ENCODE results near the gene MYBPC2.

The MYBPC2 gene

DNA sequence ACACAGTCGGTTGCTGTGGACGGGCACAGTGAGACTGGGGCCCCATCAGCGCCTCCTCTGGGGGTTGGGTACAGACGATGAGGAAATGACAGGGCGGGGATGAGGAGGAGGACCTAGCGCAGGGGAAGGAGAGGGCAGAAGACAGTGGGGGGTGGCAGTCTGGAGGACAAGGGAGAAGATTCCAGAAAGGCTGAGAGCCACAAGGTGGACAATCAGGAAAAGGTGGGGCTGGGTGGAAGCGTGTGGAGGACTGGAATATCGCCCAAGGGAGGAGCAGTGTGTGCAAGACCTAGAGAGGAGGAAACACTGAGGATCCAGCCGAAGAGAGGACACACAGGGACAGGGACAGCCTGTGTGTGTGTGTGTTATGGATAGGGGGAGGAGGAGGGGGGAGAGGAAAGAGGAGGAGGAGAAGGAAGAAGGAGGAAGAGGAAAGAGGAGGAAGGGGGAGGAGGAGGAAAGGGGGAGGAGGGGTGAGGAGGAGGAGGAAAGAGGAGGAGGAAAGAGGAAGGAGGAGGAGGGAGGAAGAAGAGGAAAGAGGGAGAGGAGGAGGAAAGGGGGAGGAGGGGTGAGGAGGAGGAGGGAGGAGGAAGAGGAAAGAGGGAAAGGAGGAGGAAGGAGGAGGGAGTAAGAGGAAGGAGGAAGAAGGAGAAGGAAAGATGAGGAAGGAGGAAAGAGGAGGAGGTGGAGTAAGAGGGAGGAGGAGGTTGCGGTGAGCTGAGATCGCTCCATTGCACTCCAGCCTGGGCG, 59.8 kb downstream of the MYBPC2 start:
- Histone ChIP-seq H3K9me3 (ENCODE audit: control insufficient read depth, low read depth, low read length) (no peaks in the 10 kb centered on the region), H3K27me3 (ENCODE audit: control insufficient read depth, insufficient read depth, low read length) (peaks cover 93% of the 10 kb centered on the region), H3K4me1 (ENCODE audit: control insufficient read depth, low read depth, low read length) (no peaks in the 10 kb centered on the region), H3K36me3 (ENCODE audit: control insufficient read depth, low read depth, low read length) (no peaks in the 10 kb centered on the region), H3K27ac (ENCODE audit: low read length) (no peak overlapping the region), H3K4me3 (ENCODE audit: low read length) (no peak overlapping the region), H3K9ac (ENCODE audit: low read length) (no peak overlapping the region)

GRCh38 chr19:50493171-50493570, 60.5 kb downstream of the MYBPC2 start:
- no peaks in the 10 kb centered on the region for H3K36me3 ChIP-seq (ENCODE audit: control insufficient read depth, low read depth, low read length)
- no peak overlapping the region for H3K4me3 ChIP-seq (ENCODE audit: low read length)
- H3K27me3 ChIP-seq (ENCODE audit: control insufficient read depth, insufficient read depth, low read length) = peaks cover 93% of the 10 kb centered on the region
- no peak overlapping the region for H3K9ac ChIP-seq (ENCODE audit: low read length)
- no peak overlapping the region for H3K27ac ChIP-seq (ENCODE audit: low read length)
- no peaks in the 10 kb centered on the region for H3K9me3 ChIP-seq (ENCODE audit: control insufficient read depth, low read depth, low read length)
- no peaks in the 10 kb centered on the region for H3K4me1 ChIP-seq (ENCODE audit: control insufficient read depth, low read depth, low read length)

DNA sequence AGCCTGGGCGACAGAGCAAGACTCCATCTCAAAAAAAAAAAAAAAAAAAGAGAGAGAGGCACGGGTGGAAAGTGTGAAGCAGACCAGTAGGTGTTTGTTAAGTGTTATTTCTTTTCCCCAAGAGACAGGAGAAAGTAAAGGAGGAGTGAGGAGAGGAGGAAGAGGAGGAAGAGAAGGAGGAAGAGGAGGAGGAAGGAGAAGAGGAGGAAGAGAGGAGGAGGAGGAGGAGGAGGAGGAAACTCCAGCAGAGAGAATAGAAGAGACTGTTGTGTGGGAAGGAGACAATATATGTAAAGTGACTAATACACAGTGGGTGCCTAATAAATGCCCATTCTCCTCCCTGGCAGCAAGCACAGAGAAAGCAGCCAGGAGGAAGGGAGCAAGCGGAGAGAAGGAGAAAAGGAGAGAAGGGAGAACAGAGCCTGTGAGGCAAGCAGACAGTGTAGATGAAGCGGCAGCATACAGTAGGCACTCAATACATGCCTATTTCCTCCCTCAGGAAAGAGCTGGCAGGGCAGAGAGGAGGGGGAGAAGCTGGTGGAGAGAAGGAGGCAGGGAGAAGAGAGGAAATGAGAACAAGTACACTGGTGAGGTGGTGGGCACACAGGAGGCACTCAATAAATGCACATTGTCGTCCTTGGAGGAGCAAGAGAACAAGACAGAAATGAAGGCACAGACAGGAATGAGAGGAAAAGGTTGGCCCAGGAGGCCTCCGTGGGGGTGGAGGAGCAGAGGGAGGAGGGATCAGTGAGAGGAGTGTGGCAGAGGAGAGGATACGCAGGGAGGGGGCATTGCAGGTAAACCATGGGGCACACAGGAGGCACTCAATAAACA, 61.7 kb downstream of the MYBPC2 start:
- Histone ChIP-seq H3K4me1 (ENCODE audit: control insufficient read depth, low read depth, low read length) (no peaks in the 10 kb centered on the region), H3K36me3 (ENCODE audit: control insufficient read depth, low read depth, low read length) (no peaks in the 10 kb centered on the region), H3K9ac (ENCODE audit: low read length) (no peak overlapping the region), H3K4me3 (ENCODE audit: low read length) (no peak overlapping the region), H3K27me3 (ENCODE audit: control insufficient read depth, insufficient read depth, low read length) (peaks cover 93% of the 10 kb centered on the region), H3K27ac (ENCODE audit: low read length) (no peak overlapping the region), H3K9me3 (ENCODE audit: control insufficient read depth, low read depth, low read length) (no peaks in the 10 kb centered on the region)

DNA sequence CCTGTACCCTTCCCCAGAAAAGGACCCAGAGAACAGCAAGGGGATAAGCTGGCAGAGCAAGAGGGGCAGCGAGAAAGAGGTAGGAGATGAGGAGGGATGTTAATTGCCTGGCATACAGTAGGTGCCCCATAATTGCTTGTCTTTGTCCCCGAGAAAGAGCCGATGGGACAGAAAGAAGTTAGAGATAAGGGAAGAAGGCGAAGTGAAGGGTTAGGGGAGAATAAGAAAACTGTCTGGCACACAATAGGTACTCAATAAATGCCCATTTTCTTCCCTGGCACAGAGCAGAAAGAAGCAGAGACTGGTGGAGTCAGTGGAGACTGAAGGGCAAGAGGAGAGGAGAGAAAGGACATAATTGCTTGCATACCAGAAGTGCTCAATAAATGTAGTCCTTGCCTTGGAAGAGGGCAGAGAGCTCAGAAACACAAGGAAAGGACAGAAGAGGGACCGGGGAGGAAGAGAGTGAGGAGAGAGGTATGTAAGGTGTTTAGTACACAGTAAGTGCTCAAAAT, 62.4 kb downstream of the MYBPC2 start:
- Histone ChIP-seq H3K4me1 (ENCODE audit: control insufficient read depth, low read depth, low read length) (no peaks in the 10 kb centered on the region), H3K27me3 (ENCODE audit: control insufficient read depth, insufficient read depth, low read length) (peaks cover 95% of the 10 kb centered on the region), H3K9ac (ENCODE audit: low read length) (no peak overlapping the region), H3K36me3 (ENCODE audit: control insufficient read depth, low read depth, low read length) (no peaks in the 10 kb centered on the region), H3K4me3 (ENCODE audit: low read length) (no peak overlapping the region), H3K9me3 (ENCODE audit: control insufficient read depth, low read depth, low read length) (no peaks in the 10 kb centered on the region), H3K27ac (ENCODE audit: low read length) (no peak overlapping the region)

DNA sequence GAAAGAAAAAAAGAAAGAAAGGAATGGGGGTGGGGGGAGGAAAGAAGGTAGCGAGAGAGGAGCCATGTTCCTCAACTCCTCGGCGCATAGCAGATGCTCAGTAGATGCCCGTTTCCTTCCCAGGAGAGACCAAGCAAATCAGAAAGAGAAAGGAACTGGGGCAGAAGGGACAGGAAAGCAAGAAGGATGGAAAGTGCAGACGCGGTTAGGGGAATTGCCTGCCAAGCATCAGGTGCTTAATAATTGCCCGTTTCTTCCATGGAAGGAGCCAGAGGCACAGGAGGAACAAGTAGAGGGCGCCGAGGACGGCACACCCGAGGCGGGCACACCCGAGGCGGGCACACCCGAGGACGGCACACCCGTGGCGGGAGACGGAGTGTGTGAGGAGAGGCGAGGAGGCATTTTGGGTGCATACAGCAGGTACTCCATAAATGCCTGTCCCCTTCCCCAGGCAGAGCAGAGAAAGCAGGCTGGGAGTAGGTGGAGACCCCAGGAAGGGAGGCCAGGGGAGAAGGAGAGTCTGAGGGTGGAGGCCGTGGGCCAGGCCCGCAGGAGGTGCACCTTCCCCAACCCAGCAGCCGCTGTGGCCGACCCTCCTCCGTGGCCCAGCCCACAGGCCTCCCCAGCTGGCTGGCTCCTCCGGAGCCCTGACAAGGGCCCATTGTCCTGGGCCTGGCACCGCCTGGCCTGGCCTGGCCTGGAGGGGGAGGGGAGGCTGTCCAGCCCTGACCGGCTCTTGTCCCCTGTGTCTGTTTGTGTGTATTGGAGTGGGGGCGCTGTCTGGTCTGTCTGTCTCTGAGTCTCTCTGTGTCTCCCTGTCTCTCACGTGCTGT, 63.7 kb downstream of the MYBPC2 start:
- Histone ChIP-seq H3K9ac (ENCODE audit: low read length) (no peak overlapping the region), H3K4me3 (ENCODE audit: low read length) (no peak overlapping the region)

GRCh38 chr19:50497022-50497405, 64.3 kb downstream of the MYBPC2 start:
- Histone ChIP-seq H3K4me3 (ENCODE audit: low read length) (no peak overlapping the region), H3K36me3 (ENCODE audit: control insufficient read depth, low read depth, low read length) (no peaks in the 10 kb centered on the region), H3K4me1 (ENCODE audit: control insufficient read depth, low read depth, low read length) (peaks cover 3% of the 10 kb centered on the region), H3K27me3 (ENCODE audit: control insufficient read depth, insufficient read depth, low read length) (peaks cover 87% of the 10 kb centered on the region), H3K9ac (ENCODE audit: low read length) (no peak overlapping the region), H3K9me3 (ENCODE audit: control insufficient read depth, low read depth, low read length) (no peaks in the 10 kb centered on the region), H3K27ac (ENCODE audit: low read length) (no peak overlapping the region)

More for the DNA sequence above, 63.7 kb downstream of the MYBPC2 start:
- no peaks in the 10 kb centered on the region for H3K9me3 ChIP-seq (ENCODE audit: control insufficient read depth, low read depth, low read length)
- peaks cover 93% of the 10 kb centered on the region for H3K27me3 ChIP-seq (ENCODE audit: control insufficient read depth, insufficient read depth, low read length)
- H3K27ac ChIP-seq (ENCODE audit: low read length) = no peak overlapping the region
- peaks cover 3% of the 10 kb centered on the region for H3K4me1 ChIP-seq (ENCODE audit: control insufficient read depth, low read depth, low read length)
- no peaks in the 10 kb centered on the region for H3K36me3 ChIP-seq (ENCODE audit: control insufficient read depth, low read depth, low read length)

GRCh38 chr19:50498219-50499056, 65.7 kb downstream of the MYBPC2 start:
- no peak overlapping the region for H3K27ac ChIP-seq (ENCODE audit: low read length)
- H3K9me3 ChIP-seq (ENCODE audit: control insufficient read depth, low read depth, low read length) = no peaks in the 10 kb centered on the region
- H3K9ac ChIP-seq (ENCODE audit: low read length) = no peak overlapping the region
- H3K4me1 ChIP-seq (ENCODE audit: control insufficient read depth, low read depth, low read length) = peaks cover 3% of the 10 kb centered on the region
- no peaks in the 10 kb centered on the region for H3K36me3 ChIP-seq (ENCODE audit: control insufficient read depth, low read depth, low read length)
- H3K4me3 ChIP-seq (ENCODE audit: low read length) = no peak overlapping the region
- peaks cover 73% of the 10 kb centered on the region for H3K27me3 ChIP-seq (ENCODE audit: control insufficient read depth, insufficient read depth, low read length)

GRCh38 chr19:50500060-50500752, 67.5 kb downstream of the MYBPC2 start:
- peaks cover 3% of the 10 kb centered on the region for H3K4me1 ChIP-seq (ENCODE audit: control insufficient read depth, low read depth, low read length)
- no peak overlapping the region for H3K9ac ChIP-seq (ENCODE audit: low read length)
- H3K27me3 ChIP-seq (ENCODE audit: control insufficient read depth, insufficient read depth, low read length) = peaks cover 55% of the 10 kb centered on the region
- H3K36me3 ChIP-seq (ENCODE audit: control insufficient read depth, low read depth, low read length) = no peaks in the 10 kb centered on the region
- no peak overlapping the region for H3K4me3 ChIP-seq (ENCODE audit: low read length)
- no peak overlapping the region for H3K27ac ChIP-seq (ENCODE audit: low read length)
- H3K9me3 ChIP-seq (ENCODE audit: control insufficient read depth, low read depth, low read length) = no peaks in the 10 kb centered on the region

DNA sequence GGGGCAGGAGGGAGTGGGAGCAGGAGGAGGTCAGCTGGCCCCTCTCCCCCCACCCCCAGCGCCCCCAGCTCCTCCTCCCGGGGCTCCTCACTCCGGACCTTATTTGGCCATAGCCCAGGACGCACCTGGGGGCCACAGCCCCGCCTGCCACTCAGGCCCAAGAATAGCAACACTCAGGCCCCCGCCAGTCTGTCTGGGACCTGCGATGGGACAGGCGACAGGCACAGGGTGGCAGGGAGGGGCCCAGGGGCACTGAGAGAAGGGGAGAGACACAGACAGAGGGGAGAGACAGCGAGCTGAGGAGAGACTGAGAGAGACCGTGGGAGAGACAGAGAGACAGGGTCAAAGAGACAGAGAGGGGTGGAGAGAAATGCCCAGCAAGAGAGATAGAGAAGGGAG, 68.1 kb downstream of the MYBPC2 start:
- Histone ChIP-seq H3K4me3 (ENCODE audit: low read length) (no peak overlapping the region), H3K9me3 (ENCODE audit: control insufficient read depth, low read depth, low read length) (no peaks in the 10 kb centered on the region), H3K27me3 (ENCODE audit: control insufficient read depth, insufficient read depth, low read length) (peaks cover 52% of the 10 kb centered on the region), H3K36me3 (ENCODE audit: control insufficient read depth, low read depth, low read length) (no peaks in the 10 kb centered on the region), H3K27ac (ENCODE audit: low read length) (no peak overlapping the region), H3K9ac (ENCODE audit: low read length) (no peak overlapping the region), H3K4me1 (ENCODE audit: control insufficient read depth, low read depth, low read length) (peaks cover 3% of the 10 kb centered on the region)

DNA sequence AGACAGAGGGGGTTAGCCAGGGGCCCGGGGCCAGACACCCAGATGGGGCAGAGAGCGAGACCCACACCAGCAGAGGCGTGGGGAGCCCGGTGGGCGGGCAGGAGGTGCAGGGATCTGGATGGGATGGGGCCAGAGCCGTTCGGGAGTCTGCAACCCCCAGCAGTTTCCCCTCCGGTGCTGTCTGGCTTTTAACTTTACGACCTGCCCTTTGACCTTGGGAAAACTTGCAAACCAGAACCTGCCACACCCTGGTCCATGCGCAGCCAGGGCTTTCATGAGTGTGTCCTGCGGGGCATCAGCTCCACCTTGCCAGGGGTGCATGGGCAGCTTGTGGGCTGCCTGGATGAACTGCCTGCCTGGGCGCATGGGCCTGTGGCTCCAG, 68.5 kb downstream of the MYBPC2 start:
- Histone ChIP-seq H3K27ac (ENCODE audit: low read length) (no peak overlapping the region), H3K4me3 (ENCODE audit: low read length) (no peak overlapping the region), H3K9me3 (ENCODE audit: control insufficient read depth, low read depth, low read length) (no peaks in the 10 kb centered on the region), H3K9ac (ENCODE audit: low read length) (no peak overlapping the region), H3K4me1 (ENCODE audit: control insufficient read depth, low read depth, low read length) (peaks cover 3% of the 10 kb centered on the region), H3K27me3 (ENCODE audit: control insufficient read depth, insufficient read depth, low read length) (peaks cover 48% of the 10 kb centered on the region), H3K36me3 (ENCODE audit: control insufficient read depth, low read depth, low read length) (no peaks in the 10 kb centered on the region)

Measured in iPS-18a (cell line).